GM19043 (cell line): ENCODE data around the gene RSRC1.
"Not testable (repeated sequence)": the region's sequence is repeated elsewhere in the genome, so short reads cannot be mapped to it uniquely, and the experiment has no call there.

Source experiments
- ATAC-seq: cut with Tn5 transposase; IDR thresholded peaks from one replicate; pipeline ENCODE4 v1.9.1; 2021; ENCODE audit warnings: low read depth; ENCODE audit not compliant: unreplicated experiment

RSRC1 gene

DNA sequence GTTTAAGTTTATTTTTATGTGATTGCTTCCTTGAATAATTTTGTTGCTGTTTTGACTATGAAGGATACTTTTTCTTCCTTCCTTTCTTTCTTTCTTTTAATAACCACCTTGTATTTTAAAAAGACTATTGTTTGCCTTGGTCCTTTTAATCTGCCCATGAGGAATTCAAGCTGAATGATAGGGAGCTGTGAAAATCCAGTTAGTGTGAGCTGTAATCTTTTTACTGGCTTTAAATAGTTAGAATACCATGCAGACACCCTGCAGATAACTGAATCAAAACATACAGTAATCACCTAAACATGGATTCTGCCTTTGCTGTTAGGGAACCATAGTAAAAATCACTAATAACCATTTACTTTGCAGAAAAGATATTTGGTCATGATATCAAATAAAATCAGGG lies 110.7 kb downstream of the RSRC1 start:
- no peak for ATAC-seq

DNA sequence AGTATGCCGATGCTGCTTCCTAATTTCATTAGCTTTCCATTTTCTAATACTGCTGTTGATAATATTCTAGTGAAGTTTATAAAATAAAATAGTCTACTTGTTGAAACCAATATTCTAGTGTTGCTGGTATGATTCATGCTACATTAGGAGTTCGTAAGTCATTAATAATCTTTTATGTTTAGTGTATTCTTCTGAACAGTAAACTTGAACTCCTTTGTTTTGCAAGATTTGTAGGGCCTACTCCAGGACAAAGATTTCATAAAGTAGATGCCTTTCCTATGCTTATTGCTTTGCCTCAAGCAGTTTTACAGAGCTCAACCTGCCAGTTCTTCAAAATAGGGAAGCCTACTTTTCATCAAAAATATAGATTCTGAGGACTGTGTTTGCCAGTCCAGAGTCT lies 111.5 kb downstream of the RSRC1 start:
- ATAC-seq = no peak

DNA sequence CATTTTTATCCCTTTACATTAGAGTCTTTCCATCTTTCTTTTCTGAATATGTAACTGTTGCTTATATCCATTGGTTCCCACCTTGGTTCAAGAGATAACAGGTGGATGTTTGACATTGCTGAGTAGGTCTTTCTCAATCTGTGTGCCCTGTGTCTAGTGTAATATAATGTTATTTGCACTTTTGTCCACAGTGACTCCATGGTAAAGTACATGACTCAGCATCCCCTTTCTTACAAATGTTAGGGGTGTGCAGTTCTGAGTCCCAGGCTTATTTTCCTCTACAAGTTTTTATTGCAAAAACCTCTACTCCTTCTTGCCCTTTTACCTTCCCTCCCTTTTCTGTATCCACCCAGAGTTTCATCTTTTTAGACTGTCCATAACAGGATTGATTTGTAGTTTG lies 116.5 kb downstream of the RSRC1 start:
- no peak for ATAC-seq

DNA sequence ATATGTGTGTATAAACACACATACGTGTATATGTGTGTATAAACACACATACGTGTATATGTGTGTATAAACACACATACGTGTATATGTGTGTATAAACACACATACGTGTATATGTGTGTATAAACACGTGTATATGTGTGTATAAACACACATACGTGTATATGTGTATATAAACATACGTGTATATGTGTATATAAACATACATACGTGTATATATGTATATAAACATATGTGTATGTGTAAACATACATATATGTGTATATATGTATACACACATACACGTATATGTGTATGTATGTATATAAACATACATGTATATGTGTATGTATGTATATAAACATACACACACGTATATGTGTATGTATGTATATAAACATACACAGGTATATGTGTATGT lies 119.1 kb downstream of the RSRC1 start:
- ATAC-seq = not testable (repeated sequence)

DNA sequence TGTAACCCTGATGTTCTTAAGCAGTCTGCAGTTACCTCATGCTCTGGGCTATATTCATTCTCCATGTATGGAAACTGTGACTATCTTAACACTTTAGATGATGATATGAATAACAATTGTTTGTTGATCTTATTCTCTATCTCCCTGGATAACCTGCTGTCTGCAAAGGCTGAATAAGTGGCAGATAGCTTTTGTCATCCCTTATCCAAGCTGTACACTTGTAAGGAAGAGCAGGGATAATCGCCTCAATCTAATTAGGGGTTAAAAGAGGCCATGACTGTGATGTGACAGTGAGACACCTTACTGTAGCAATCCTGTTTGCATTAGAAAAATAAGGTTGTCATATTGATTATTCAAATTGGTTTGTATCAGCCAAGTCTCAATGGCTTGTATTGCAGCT lies 123.9 kb downstream of the RSRC1 start:
- ATAC-seq = no peak

DNA sequence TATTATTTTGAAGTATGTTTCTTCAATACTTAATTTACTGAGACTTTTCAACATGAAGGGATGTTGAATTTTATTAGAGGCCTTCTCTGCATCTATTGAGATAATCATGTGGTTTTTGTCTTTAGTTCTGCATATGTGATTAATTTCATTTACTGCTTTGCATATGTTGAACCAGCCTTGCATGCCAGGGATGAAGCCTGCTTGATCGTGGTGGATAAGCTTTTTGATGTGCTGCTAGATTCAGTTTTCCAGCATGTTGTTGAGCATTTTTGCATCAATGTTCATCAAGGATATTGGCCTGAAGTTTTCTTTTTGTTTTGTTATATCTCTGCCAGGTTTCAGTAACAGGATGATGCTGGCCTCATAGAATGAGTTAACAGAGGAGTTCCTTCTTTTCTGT lies 134.4 kb downstream of the RSRC1 start:
- ATAC-seq = no peak

DNA sequence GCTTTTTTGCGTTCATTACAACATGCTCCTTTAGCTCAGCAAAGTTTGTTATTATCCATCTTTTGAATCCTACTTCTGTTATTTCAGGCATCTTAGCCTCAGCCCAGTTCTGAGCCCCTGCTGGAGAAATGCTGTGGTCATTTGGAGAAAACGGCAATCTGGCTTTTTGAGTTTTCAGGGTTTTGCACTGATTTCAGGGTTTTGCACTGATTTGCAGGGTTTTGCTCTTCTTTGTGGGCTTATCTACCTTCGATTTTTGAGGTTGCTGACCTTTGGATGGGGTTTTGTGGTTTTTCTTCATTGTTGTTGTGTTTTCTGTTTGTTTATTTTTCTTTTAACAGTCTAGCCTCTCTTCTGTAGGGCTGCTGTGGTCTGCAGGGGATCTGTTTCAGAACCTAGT lies 137.4 kb downstream of the RSRC1 start:
- no peak for ATAC-seq

DNA sequence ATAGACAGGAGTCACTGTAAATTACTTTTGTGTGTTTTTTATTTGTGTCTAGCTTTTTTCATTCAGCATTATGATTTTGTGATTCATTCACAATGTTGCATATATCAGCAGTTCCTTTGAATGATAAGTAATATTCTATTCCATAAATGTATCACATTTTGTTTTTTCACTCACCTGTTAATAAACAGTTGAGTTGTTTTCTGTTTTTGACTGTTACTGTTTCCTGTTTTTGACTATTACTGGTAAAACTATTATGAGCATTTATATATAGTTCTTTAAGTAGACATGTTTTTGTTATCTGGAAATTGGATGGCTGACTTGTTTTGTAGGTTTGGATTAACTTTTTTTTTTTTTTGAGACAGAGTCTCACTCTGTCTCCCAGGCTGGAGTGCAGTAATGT lies 138.4 kb downstream of the RSRC1 start:
- no peak for ATAC-seq

DNA sequence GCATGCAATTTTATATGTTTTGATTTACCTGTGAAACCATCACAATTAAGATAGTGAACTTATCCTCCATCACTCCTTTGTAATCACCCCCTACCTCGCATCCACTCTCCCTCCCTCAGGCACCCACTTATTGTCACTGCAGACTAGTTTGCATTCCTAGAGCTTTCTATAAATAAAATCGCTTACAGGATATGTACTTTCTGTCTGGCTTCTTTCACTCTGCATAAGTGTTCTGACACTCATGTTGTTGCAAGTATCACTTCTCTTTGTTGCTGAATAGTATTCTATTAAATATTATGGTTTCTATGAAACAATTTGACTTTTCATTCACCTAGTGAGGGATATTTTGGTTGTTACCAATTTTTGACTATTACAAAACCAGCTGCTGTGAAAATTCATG lies 139.3 kb downstream of the RSRC1 start:
- ATAC-seq = peak; percentile 54

DNA sequence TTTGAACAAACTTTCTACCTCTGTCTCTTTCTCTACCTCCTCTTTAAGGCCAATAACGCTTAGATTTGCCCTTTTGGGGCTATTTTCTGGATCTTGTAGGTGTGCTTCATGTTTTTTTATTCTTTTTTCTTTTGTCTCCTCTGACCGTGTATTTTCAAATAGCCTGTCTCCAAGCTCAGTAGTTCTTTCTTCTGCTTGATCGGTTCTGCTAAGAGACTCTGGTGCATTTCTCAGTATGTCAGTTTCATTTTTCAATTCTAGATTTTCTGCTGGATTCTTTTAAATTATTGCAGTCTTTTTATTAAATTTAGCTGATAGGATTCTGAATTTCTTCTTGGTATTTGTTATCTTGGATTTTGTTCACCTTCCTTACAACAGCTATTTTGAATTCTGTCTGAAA lies 148.7 kb downstream of the RSRC1 start:
- ATAC-seq = no peak

DNA sequence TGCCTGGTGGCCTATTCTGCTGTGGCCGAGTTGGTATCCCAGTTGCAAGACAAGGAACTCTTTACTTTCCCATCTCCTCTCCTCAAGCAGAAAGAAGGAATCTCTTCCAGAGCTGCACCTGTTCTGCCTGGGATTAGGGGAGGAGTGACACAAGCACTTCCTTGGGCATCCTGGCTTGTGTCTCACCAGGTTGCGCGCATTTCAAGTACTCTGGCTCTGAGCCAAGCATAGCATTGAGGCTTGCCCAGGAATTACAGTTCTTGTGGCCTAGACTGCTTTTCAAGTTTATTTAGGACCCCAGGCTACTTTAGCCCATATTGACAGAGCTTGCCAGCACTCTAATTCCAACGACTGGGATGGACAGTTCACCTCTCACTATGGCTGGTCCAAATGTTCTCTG lies 150.5 kb downstream of the RSRC1 start:
- no peak for ATAC-seq

DNA sequence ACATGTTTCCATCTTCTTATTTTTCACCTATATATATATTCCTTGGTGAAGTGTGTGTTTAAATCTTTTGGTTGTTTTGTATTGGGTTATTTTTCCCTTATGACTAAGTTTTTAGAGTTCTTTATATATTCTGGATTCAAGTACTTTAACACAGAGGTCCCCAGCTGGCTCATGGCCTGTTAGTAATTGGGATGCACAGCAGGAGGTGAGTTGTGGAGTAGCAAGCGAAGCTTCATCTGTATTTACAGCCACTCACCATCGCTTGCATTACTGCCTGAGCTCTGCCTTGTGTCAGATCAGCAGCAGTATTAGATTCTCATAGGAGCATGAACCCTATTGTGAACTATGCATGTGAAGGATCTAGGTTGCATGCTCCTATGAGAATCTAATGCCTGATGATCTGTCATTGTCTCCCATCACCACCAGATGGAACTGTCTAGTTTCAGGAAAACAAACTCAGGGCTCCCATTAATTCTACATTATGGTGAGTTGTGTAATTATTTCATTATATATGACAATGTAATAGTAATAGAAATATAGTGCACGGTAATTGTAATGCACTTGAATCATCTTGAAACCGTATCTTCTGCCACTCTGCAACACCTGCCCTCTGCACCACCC lies 151.6 kb downstream of the RSRC1 start:
- no peak for ATAC-seq

DNA sequence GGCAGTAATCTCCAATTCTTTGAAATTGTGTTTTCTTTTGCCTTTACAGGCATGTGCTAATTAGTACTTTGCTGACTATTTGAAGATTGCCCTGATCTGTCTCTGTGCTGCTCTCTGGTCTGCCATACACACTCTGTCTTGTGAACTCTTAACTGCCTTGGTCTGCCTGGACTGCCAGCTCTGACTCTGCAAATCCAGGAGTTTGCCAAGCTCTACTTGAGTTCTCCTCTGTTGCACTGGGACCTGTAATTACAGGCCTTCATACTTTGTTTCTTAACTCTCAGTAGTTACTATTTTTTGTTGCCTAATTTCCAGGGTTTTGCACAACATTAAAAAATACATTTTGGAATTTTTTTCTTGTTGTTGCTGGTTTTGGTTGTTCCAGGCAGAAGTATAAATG lies 155.0 kb downstream of the RSRC1 start:
- ATAC-seq = no peak

DNA sequence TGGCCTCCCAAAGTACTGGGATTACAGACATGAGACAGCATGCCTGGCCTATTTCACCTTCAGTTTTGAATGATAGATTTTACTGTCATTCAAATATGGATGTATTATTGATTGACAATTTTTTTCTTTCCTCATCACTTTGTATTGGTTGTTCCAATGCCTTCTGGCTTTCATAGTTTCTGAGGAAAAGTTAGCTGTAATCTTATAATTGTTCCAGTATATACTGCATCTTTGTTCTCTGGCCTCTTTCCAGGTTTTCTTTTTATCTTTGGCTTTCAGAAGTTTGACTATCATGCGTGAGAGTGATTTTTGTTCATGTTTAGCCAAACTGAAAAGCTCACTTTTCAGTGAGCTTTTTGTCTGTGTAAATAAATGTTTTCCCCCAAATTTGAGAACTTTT lies 157.1 kb downstream of the RSRC1 start:
- ATAC-seq = no peak

DNA sequence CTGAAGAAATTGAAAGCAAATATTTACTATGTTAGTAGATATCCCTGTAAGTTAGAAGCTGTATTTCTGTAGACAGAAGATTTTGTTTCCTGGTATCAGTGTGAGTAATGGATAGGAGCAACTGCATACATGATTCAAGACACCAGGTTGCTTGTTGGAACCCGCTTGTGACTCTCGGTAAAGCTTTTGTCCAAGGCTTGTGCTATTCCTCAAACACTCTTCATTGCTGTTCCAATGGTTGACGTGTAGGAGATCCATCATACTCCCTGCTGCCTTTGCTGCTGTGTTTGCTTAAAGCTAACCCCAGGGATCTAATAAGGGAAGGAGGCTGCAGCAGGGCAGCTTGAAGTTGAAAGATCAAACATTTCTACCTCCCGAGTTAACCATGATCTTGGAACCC lies 160.1 kb downstream of the RSRC1 start:
- ATAC-seq = no peak

DNA sequence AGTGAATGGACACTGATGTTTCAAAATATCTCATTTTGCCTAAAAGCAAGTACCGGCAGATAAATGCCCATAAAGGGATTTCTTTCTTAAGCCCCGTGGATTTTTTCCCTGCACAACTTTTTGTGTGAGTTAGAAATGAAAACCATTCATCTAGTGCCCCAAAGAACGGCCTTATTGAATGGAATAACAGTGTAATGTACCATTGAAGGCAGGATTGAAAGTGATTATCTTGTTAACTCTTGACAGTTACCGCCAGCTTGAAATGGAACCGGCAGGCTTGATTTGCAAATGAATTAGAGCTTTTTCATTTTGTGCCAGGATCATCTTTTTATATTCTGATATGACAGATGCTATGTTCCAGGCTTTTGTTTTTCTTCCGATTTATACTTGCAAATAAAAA lies 162.2 kb downstream of the RSRC1 start:
- no peak for ATAC-seq

DNA sequence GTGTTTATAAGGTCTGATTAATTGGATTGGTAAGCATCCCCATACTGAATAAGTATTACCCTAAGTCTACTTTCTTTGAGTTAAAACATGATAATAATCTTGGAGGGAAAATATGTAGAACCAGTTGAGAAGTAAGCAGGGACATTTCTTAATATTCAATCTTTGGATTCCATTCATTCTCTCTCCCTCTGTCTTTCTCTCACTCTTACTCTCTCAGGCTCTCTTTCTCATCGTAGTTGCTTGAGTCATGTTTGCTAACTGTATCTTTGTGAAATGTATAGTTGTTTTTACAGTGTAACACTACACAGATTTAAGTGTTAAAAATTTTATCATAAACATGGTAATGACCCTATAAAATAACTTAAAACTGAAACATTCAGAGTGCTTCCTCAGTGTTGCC lies 163.8 kb downstream of the RSRC1 start:
- ATAC-seq = no peak

DNA sequence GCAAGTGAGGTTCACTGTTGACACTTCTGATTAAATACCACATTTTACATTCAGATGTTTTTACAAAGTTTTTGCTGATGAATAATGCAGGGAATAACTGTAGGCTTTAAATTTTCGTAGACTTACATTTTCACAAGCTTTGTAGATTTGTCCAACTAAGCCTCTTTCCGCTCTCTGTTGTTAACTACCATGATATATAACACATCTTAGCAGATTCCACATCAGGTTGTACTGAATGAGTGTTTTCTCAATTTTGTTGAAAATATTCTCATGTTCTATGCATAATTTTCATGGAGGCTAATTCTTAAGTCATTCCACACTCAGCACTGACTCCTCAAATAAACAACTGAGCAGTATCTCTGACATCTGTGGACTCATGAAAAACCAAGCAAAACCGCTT lies 168.3 kb downstream of the RSRC1 start:
- no peak for ATAC-seq

DNA sequence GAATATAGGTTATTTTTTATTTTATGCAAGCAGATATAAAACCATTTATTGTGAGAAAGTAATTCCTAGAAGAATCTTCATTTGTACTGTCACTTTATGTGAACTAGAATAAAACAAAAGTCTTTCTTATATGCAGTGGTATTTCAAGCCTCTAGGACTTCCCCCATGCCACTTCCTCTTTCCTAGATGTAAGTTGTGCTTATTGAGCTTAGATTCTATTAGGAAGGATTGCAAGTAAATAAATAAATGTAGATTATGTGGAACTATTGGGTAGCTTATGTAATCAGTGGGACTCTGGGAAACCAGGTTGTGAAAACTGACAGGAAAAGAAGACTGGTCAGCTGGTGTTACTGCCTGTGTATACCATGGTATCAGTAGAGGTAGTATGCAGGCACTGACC lies 169.7 kb downstream of the RSRC1 start:
- no peak for ATAC-seq

DNA sequence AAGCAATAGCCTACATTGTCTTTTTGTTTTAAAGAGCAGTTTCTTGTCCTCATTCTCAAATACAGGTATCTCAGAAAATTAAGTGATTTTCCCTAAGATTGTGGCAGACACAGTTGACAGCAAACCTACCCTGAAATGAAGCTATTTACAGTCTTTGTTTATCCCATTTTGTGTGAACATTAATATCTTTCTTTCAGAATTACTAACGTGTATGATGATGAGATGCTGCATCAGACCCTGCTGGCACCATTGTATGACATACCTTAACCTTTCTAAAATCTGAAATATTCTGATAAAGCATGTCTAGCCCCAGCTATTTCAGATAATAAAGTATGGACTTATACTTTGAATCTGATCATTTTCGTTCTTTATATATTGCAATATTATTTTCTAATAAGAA lies 185.9 kb downstream of the RSRC1 start:
- no peak for ATAC-seq

DNA sequence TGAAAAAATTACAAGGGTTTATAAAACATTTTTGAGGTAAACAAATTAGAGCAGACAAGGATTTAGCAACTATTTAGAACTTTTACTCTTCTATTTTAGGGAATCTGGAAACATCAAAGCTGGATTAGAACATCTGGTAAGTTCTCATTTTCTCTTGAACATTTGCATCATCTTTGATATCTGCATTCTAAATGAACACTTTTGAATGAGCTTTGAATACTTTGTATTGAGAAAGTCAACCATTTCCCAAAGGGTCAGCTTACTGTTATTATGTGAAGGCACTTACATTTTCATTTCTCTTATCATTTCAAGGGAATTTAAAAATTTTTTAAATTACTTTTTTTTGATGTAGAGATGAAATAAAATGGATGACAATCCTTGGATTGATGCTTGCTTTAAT lies 188.1 kb downstream of the RSRC1 start:
- ATAC-seq = no peak

DNA sequence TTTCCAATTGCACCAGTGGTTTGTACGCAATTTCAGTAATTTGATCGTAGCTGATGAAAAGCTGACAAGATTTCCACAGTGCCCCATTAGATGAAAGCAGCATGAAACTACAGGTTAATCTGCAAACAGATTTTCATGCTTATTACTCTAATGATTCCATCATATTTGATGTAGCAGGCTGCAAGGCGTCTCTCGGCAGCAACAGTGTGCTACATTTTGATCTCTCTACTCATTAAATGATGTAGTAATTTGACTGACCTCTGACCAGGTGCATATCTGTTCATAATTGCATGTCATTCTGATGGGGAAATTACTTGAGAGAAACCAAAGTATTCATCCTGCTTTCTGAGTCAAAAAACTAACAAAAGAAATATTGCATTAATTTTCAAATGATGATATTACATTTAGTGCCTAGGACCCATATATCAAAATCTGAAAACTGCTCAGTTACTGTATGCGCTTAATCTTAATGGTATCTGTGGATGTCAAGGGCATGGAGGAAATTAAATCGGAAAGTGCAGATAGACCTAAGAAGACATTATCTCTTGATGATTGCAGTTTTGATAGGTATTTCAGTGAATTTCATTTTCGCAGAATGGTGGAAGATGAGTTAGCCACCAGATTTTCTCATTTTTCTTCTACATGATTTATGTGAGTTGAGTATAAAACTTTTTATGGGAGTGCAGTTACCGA lies 198.5 kb downstream of the RSRC1 start:
- ATAC-seq = no peak
